SJSA1 (cell line): ENCODE data around the gene INHBC. TPM values are rescaled to one million over a fixed set of nuclear protein-coding genes. Genes with fewer than 3 reads are reported as not detected.
"Not testable (repeated sequence)": the region's sequence is repeated elsewhere in the genome, so short reads cannot be mapped to it uniquely, and the experiment has no call there.

Experiments
- DNase-seq, 2 experiments: peaks; one replicate each; pipeline ENCODE4 v3.0.0-alpha.2; 2015 to 2020; ENCODE audit warnings: low spot score in 2 of 2, low read depth in 1 of 2
- H3K27ac ChIP-seq: fragments of 250-450 bp; sonication (Bioruptor Pico); 2 replicates; pipeline ENCODE4 v1.5.1; 2020; ENCODE audit warnings: mild to moderate bottlenecking, moderate library complexity
- H3K27me3 ChIP-seq: fragments of 250-450 bp; sonication (Bioruptor Pico); replicated peaks from 2 replicates; pipeline ENCODE4 v1.5.1; 2020; ENCODE audit warnings: mild to moderate bottlenecking, moderate library complexity
- H3K36me3 ChIP-seq: fragments of 250-450 bp; sonication (Bioruptor Pico); 2 replicates; pipeline ENCODE4 v1.5.1; 2020; ENCODE audit warnings: mild to moderate bottlenecking
- H3K4me1 ChIP-seq: fragments of 250-450 bp; sonication (Bioruptor Pico); replicated peaks from 2 replicates; pipeline ENCODE4 v1.6.1; 2021; ENCODE audit warnings: mild to moderate bottlenecking
- H3K4me3 ChIP-seq: fragments of 250-450 bp; sonication (Bioruptor Pico); 2 replicates; pipeline ENCODE4 v1.5.1; 2020; ENCODE audit warnings: mild to moderate bottlenecking
- H3K9me3 ChIP-seq: fragments of 250-450 bp; sonication (Bioruptor Pico); replicated peaks from 2 replicates; pipeline ENCODE4 v1.5.1; 2020; ENCODE audit warnings: mild to moderate bottlenecking
- total RNA-seq: library from RNA; depleted of rRNA; stranded (reverse); fragments of >200 nt; shearing (Covaris generic); gene quantifications from 2 replicates; pipeline ENCODE4 v1.2.3, GENCODE V29; 2014

INHBC gene
- total RNA-seq, 1 experiment from 2014 or later = 0.18 TPM

- peak; percentile 66 to 84 for DNase-seq
- H3K9me3 ChIP-seq, H3K27me3 ChIP-seq, H3K4me3 ChIP-seq, H3K4me1 ChIP-seq, H3K27ac ChIP-seq: not testable (repeated sequence)
- peaks cover 27% of the 10 kb centered on the region for H3K36me3 ChIP-seq
Measured at GRCh38 chr12:57414160-57414559, 20.4 kb upstream of the INHBC start.

- H3K4me3 ChIP-seq = no peak overlapping the region
- no peak overlapping the region for H3K27ac ChIP-seq
- peaks cover 9% of the 10 kb centered on the region for H3K4me1 ChIP-seq
- DNase-seq = peak in 1 of 2 experiments; percentile 66
- no peaks in the 10 kb centered on the region; the same call in 1 of the 2 replicates for H3K9me3 ChIP-seq
- peaks cover 35% of the 10 kb centered on the region for H3K36me3 ChIP-seq
- H3K27me3 ChIP-seq = no peaks in the 10 kb centered on the region
Measured at GRCh38 chr12:57415088-57415487, 19.5 kb upstream of the INHBC start.

GRCh38 chr12:57416039-57416996, 18.3 kb upstream of the INHBC start:
- H3K27me3 ChIP-seq = no peaks in the 10 kb centered on the region
- H3K9me3 ChIP-seq = no peaks in the 10 kb centered on the region; the same call in 1 of the 2 replicates
- H3K36me3 ChIP-seq = peaks cover 42% of the 10 kb centered on the region
- H3K4me3 ChIP-seq = no peak overlapping the region
- peaks cover 9% of the 10 kb centered on the region for H3K4me1 ChIP-seq
- DNase-seq = peak; percentile 73 to 95
- no peak overlapping the region for H3K27ac ChIP-seq

- Histone ChIP-seq H3K4me3 (no peak overlapping the region), H3K9me3 (no peaks in the 10 kb centered on the region), H3K27me3 (no peaks in the 10 kb centered on the region), H3K4me1 (peaks cover 9% of the 10 kb centered on the region), H3K27ac (no peak overlapping the region), H3K36me3 (peaks cover 53% of the 10 kb centered on the region)
- DNase-seq = peak; percentile 71 to 91
Measured at GRCh38 chr12:57418255-57418654, 16.3 kb upstream of the INHBC start.

- peak; percentile 62 to 86 for DNase-seq
- no peaks in the 10 kb centered on the region for H3K9me3 ChIP-seq
- no peak overlapping the region for H3K4me3 ChIP-seq
- H3K27ac ChIP-seq = no peak overlapping the region
- H3K4me1 ChIP-seq = peaks cover 9% of the 10 kb centered on the region
- H3K27me3 ChIP-seq = no peaks in the 10 kb centered on the region
- peaks cover 63% of the 10 kb centered on the region for H3K36me3 ChIP-seq
Measured at GRCh38 chr12:57419495-57419894, 15.1 kb upstream of the INHBC start.

- Histone ChIP-seq H3K36me3 (peaks cover 71% of the 10 kb centered on the region), H3K4me3 (no peak overlapping the region), H3K4me1 (peaks cover 9% of the 10 kb centered on the region), H3K27me3 (no peaks in the 10 kb centered on the region), H3K27ac (no peak overlapping the region), H3K9me3 (no peaks in the 10 kb centered on the region)
- peak; percentile 63 to 90 for DNase-seq
Measured at GRCh38 chr12:57420482-57420881, 14.1 kb upstream of the INHBC start.

GRCh38 chr12:57426948-57427347, 7.6 kb upstream of the INHBC start:
- peak in 1 of 2 experiments; percentile 81 for DNase-seq
- H3K27ac ChIP-seq, H3K27me3 ChIP-seq, H3K4me3 ChIP-seq, H3K9me3 ChIP-seq: not testable (repeated sequence)
- Histone ChIP-seq H3K36me3 (peaks cover 49% of the 10 kb centered on the region), H3K4me1 (peaks cover 18% of the 10 kb centered on the region)

GRCh38 chr12:57428965-57429364, 5.6 kb upstream of the INHBC start:
- no peaks in the 10 kb centered on the region for H3K9me3 ChIP-seq
- H3K36me3 ChIP-seq = peaks cover 31% of the 10 kb centered on the region
- no peaks in the 10 kb centered on the region for H3K27me3 ChIP-seq
- DNase-seq = no peak
- H3K4me3 ChIP-seq = no peak overlapping the region
- H3K27ac ChIP-seq = no peak overlapping the region
- H3K4me1 ChIP-seq = peaks cover 18% of the 10 kb centered on the region

- Histone ChIP-seq H3K4me3 (peak overlapping the region; percentile 59), H3K4me1 (peaks cover 18% of the 10 kb centered on the region), H3K27ac (peak overlapping the region; percentile 71), H3K9me3 (no peaks in the 10 kb centered on the region), H3K36me3 (peaks cover 25% of the 10 kb centered on the region), H3K27me3 (no peaks in the 10 kb centered on the region)
- DNase-seq = peak in 1 of 2 experiments; percentile 84
Measured at GRCh38 chr12:57429473-57430111, 5.0 kb upstream of the INHBC start.

- DNase-seq = peak; percentile 85 to 100
Measured at GRCh38 chr12:57430112-57430930, 4.3 kb upstream of the INHBC start.

GRCh38 chr12:57430931-57431566, 3.5 kb upstream of the INHBC start, which contains the start of gene R3HDM2:
R3HDM2 (minus strand) TSS chr12:57431043; CDS start chr12:57310428, 120,615 bp downstream.
- Histone ChIP-seq H3K36me3 (peaks cover 13% of the 10 kb centered on the region), H3K27ac (peak within 1 kb of the TSS; percentile 71), H3K9me3 (no peaks in the 10 kb centered on the region), H3K4me1 (peaks cover 18% of the 10 kb centered on the region), H3K27me3 (no peaks in the 10 kb centered on the region), H3K4me3 (peak within 1 kb of the TSS; percentile 59)
- peak in 1 of 2 experiments; percentile 100 for DNase-seq

More at GRCh38 chr12:57430112-57430930, 4.3 kb upstream of the INHBC start:
- Histone ChIP-seq H3K9me3 (no peaks in the 10 kb centered on the region), H3K27ac (peak overlapping the region; percentile 71), H3K4me3 (peak overlapping the region; percentile 59), H3K27me3 (no peaks in the 10 kb centered on the region), H3K36me3 (peaks cover 20% of the 10 kb centered on the region), H3K4me1 (peaks cover 18% of the 10 kb centered on the region)

GRCh38 chr12:57431654-57432188, 2.9 kb upstream of the INHBC start:
- Histone ChIP-seq H3K9me3 (no peaks in the 10 kb centered on the region), H3K27ac (peak overlapping the region; percentile 71), H3K4me1 (peaks cover 18% of the 10 kb centered on the region), H3K36me3 (peaks cover 6% of the 10 kb centered on the region), H3K27me3 (no peaks in the 10 kb centered on the region), H3K4me3 (no peak overlapping the region; the same call in 1 of the 2 replicates)
- DNase-seq = peak in 1 of 2 experiments; percentile 83
